Mesothelial cell of epicardium (in vitro differentiated cells): ENCODE measurements around the gene HIVEP3. TPM values are rescaled to one million over a fixed set of nuclear protein-coding genes. Genes with fewer than 3 reads are reported as not detected.

Experiments used
- DNase-seq, 2 experiments: peaks; one replicate each; pipeline ENCODE4 v3.0.0; 2021; ENCODE audit warnings: low spot score in 2 of 2; ENCODE audit not compliant: unreplicated experiment in 2 of 2
- H3K27ac Mint-ChIP-seq: 2 replicates; pipeline ENCODE4 v1.8.0; 2021; ENCODE audit warnings: mixed read lengths
- H3K27me3 Mint-ChIP-seq: 2 replicates; pipeline ENCODE4 v1.8.0; 2021; ENCODE audit warnings: low read depth, mixed read lengths
- H3K36me3 Mint-ChIP-seq: 2 replicates; pipeline ENCODE4 v1.8.0; 2021; ENCODE audit warnings: mixed read lengths
- H3K4me1 Mint-ChIP-seq: 2 replicates; pipeline ENCODE4 v1.8.0; 2021; ENCODE audit warnings: mixed read lengths
- H3K4me3 Mint-ChIP-seq: 2 replicates; pipeline ENCODE4 v1.8.0; 2021; ENCODE audit warnings: mild to moderate bottlenecking, moderate library complexity, mixed read lengths
- H3K9me3 Mint-ChIP-seq: 2 replicates; pipeline ENCODE4 v1.8.0; 2021; ENCODE audit warnings: mixed read lengths
- total RNA-seq: library from RNA; stranded (reverse); gene quantifications from 3 replicates; pipeline ENCODE4 v1.2.1, GENCODE V29; 2021
- TF ChIP-seq, protein P1 (sequence below): fragments of 200-600 bp; sonication (generic); IDR thresholded peaks from one replicate; pipeline ENCODE4 v1.5.0; 2021; ENCODE audit warnings: antibody characterized with exemption; ENCODE audit not compliant: unreplicated experiment

HIVEP3 gene
- total RNA-seq, 1 donor from 2014 or later = 8.9 TPM

DNA sequence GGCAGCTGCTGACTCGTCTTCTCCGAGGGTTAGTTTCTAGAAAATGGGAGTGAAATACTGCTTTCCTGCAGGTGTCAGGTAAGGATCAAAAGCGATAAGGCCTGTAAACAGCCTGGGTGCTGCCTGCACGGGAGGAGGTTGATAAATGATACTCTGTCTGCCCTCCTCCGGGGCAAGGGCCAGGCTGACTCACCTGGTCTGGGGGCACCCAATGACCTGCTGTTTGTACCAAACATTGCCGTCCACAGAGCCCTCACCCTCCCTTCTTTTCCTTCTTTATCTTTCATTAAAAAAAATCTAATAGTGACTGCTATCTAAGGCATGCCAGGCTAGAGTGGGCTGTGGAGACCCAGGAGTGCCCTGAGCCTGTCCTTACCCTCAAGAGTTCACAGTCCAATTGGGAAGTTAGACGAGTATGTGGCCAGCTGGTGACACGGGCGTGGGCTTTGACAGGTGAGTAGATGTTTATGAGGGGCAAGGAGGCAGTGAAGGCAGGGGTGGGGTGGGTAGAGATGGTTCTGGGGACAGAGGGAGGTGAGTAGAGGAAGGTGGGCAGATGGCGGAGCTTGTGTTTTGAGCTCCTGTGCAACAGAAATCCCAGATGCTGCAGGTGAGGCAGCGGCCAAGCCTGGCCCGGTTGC, 450.5 kb downstream of the HIVEP3 start:
- Mint-ChIP-seq H3K36me3 (no peaks in the 10 kb centered on the region), H3K9me3 (no peaks in the 10 kb centered on the region), H3K27ac (no peak overlapping the region), H3K4me3 (no peak overlapping the region), H3K4me1 (peaks cover 35% of the 10 kb centered on the region), H3K27me3 (no peaks in the 10 kb centered on the region)
- no peak for DNase-seq
- TF ChIP-seq, protein P1, sequence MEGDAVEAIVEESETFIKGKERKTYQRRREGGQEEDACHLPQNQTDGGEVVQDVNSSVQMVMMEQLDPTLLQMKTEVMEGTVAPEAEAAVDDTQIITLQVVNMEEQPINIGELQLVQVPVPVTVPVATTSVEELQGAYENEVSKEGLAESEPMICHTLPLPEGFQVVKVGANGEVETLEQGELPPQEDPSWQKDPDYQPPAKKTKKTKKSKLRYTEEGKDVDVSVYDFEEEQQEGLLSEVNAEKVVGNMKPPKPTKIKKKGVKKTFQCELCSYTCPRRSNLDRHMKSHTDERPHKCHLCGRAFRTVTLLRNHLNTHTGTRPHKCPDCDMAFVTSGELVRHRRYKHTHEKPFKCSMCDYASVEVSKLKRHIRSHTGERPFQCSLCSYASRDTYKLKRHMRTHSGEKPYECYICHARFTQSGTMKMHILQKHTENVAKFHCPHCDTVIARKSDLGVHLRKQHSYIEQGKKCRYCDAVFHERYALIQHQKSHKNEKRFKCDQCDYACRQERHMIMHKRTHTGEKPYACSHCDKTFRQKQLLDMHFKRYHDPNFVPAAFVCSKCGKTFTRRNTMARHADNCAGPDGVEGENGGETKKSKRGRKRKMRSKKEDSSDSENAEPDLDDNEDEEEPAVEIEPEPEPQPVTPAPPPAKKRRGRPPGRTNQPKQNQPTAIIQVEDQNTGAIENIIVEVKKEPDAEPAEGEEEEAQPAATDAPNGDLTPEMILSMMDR = no peak

DNA sequence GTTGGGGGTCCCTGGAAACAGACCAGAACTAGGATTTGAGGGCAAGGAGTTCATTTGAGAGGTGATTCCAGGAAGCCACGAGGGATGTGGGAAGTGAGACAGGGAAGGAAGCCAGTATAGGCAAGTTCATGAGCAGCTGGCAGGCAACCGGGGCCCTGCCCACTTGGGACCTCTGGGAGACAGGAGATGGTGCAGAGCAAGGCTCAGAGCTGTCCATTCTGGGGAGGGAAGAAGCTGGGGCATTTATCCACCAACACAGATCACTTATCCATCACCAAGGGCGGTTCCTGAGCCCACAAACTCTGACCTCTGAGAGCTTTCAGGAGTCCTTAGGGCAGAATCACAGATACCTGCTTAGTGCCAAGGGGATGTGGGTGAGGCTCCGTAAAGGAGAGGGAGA, 451.0 kb downstream of the HIVEP3 start:
- Mint-ChIP-seq H3K9me3 (no peaks in the 10 kb centered on the region), H3K4me1 (peaks cover 31% of the 10 kb centered on the region), H3K27ac (no peak overlapping the region), H3K27me3 (no peaks in the 10 kb centered on the region), H3K4me3 (no peak overlapping the region), H3K36me3 (no peaks in the 10 kb centered on the region)
- TF ChIP-seq, protein P1 = no peak
- DNase-seq = no peak

DNA sequence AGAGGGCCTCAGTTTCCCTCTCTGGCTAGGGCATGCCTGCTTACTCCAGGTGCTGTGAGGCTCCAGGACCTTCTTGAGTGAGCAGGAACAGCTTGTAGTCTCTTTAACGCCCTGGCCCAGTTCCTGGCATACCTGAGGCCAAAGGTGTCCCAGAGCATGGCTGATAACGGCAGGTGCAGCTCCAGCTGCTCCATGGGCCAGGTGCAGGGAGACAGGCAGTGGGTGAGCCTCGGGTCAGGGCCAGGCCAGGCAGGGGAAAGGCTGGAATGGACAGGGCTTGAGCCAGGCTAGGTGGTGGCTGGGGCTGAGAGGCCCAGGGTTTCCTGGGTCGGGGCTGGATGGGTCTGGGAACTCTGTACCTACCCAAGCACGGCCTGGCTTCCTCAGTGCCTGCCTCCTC, 452.6 kb downstream of the HIVEP3 start:
- TF ChIP-seq, protein P1 = no peak
- H3K4me3 Mint-ChIP-seq = no peak overlapping the region
- H3K4me1 Mint-ChIP-seq = peaks cover 32% of the 10 kb centered on the region
- H3K9me3 Mint-ChIP-seq = no peaks in the 10 kb centered on the region
- H3K27ac Mint-ChIP-seq = no peak overlapping the region
- DNase-seq = no peak
- no peaks in the 10 kb centered on the region for H3K36me3 Mint-ChIP-seq
- H3K27me3 Mint-ChIP-seq = no peaks in the 10 kb centered on the region

DNA sequence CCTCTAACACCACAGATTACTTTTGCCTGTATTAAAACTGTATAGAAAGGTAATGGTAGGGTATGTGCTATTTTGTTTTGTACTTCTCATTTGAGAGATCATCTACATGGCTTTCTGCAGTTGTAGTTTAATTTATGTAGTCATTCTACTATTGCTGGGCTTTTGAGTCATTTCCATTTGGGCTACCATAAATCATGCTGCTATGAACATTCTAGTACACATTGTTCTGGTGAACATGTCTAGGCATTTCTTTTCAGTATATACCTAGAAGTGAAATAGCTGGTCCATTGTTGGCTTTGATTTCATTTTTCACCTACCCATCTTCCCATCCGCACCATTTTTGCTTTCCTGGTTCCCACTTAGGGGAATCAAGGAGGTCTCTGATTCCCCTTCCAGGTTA, 453.0 kb downstream of the HIVEP3 start:
- no peak for DNase-seq
- H3K27ac Mint-ChIP-seq = no peak overlapping the region
- peaks cover 32% of the 10 kb centered on the region for H3K4me1 Mint-ChIP-seq
- H3K36me3 Mint-ChIP-seq = no peaks in the 10 kb centered on the region
- no peaks in the 10 kb centered on the region for H3K27me3 Mint-ChIP-seq
- H3K4me3 Mint-ChIP-seq = no peak overlapping the region
- TF ChIP-seq, protein P1 = no peak
- no peaks in the 10 kb centered on the region for H3K9me3 Mint-ChIP-seq

DNA sequence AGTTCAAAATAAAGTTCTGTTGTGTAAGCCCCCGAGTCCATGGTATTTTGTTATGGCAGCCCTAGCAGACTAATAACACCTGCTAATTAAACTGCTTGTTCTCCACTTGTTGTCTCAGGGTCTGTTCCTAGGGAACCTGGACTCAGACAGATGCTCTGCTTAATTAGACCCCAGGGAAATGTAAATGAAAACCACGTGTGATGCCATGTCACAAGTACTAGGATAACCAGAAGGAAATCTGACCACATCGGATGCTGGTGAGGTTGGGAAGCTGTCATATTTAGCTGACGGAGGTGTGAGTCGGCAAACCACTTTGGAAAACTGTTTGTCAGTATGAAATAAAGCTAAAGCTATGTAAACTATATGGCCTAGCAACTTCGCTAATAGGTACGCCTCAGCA, 453.8 kb downstream of the HIVEP3 start:
- H3K27ac Mint-ChIP-seq = no peak overlapping the region
- H3K9me3 Mint-ChIP-seq = no peaks in the 10 kb centered on the region
- TF ChIP-seq, protein P1 = no peak
- DNase-seq = no peak
- no peaks in the 10 kb centered on the region for H3K36me3 Mint-ChIP-seq
- H3K4me1 Mint-ChIP-seq = peaks cover 31% of the 10 kb centered on the region
- no peak overlapping the region for H3K4me3 Mint-ChIP-seq
- no peaks in the 10 kb centered on the region for H3K27me3 Mint-ChIP-seq

DNA sequence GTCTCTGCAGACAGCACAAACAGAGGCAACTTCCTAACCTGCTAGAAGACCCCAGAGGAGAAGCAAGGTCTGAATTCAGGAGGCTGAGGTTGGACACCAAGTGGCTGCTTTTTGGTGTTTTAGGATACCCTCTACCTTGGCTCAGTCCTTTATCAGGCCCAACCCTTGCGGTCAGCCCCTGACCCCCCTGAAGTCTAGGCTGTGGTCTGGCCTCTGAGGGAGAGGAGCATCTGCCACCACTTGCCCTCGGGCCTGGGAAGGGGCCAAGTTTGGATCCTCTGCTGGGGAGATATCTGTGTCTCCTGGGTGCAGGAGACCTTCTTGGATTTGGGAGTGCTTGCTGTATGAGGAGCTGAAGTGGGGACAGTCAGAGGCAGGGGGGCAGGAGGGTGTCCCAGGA, 455.2 kb downstream of the HIVEP3 start:
- DNase-seq = no peak
- H3K4me3 Mint-ChIP-seq = no peak overlapping the region

More for the DNA sequence above, 455.2 kb downstream of the HIVEP3 start:
- TF ChIP-seq, protein P1 = no peak
- Mint-ChIP-seq H3K27me3 (no peaks in the 10 kb centered on the region), H3K36me3 (no peaks in the 10 kb centered on the region), H3K27ac (no peak overlapping the region), H3K9me3 (no peaks in the 10 kb centered on the region), H3K4me1 (peaks cover 27% of the 10 kb centered on the region)
